Spleen (tissue), 11 donors: Measurements from ENCODE around the gene GSG1L. TPM values are rescaled to one million over a fixed set of nuclear protein-coding genes. Genes with fewer than 3 reads are reported as not detected.

Experiments used
- DNase-seq: peaks from one replicate; pipeline ENCODE4 v3.0.0-alpha.2; 2020
- H3K27ac ChIP-seq, 8 donors: fragments of 200-600 bp; sonication (generic) in 7 of 8; 1 replicate in 4 of 8; 2 replicates in 4 of 8; pipeline versions ENCODE4 v1.5.0 to v1.8.0; 2016 to 2021; ENCODE audit warnings: inconsistent platforms in 4 of 8, mild to moderate bottlenecking in 4 of 8, moderate library complexity in 1 of 8
- H3K27me3 ChIP-seq, 7 donors: fragments of 200-600 bp; sonication (generic) in 6 of 7; replicated peaks in 1 of 7; 1 replicate in 4 of 7; 2 replicates in 3 of 7; pipeline versions ENCODE4 v1.5.0 to v1.8.0; 2016 to 2021; ENCODE audit warnings: inconsistent platforms in 3 of 7, mild to moderate bottlenecking in 1 of 7
- H3K36me3 ChIP-seq, 6 donors: fragments of 200-600 bp; sonication (generic) in 5 of 6; 1 replicate in 4 of 6; 2 replicates in 2 of 6; pipeline versions ENCODE4 v1.5.0 to v1.8.0; 2016 to 2021; ENCODE audit warnings: inconsistent platforms in 2 of 6
- H3K4me1 ChIP-seq, 6 donors: fragments of 200-600 bp; sonication (generic) in 5 of 6; 1 replicate in 3 of 6; 2 replicates in 3 of 6; pipeline versions ENCODE4 v1.5.0 to v1.8.0; 2016 to 2021; ENCODE audit warnings: inconsistent platforms in 3 of 6
- H3K4me3 ChIP-seq, 8 donors: fragments of 200-600 bp; sonication (generic) in 7 of 8; 1 replicate in 4 of 8; 2 replicates in 4 of 8; pipeline versions ENCODE4 v1.5.0 to v1.8.0; 2016 to 2021; ENCODE audit warnings: inconsistent platforms in 4 of 8, mild to moderate bottlenecking in 4 of 8, moderate library complexity in 2 of 8
- H3K9me3 ChIP-seq, 8 donors: fragments of 200-600 bp; sonication (generic) in 7 of 8; 1 replicate in 4 of 8; 2 replicates in 4 of 8; pipeline versions ENCODE4 v1.5.0 to v1.8.0; 2016 to 2021; ENCODE audit warnings: inconsistent platforms in 4 of 8
- POLR2A ChIP-seq, 3 donors: fragments of 450-650 bp; IDR thresholded peaks; one replicate each; pipeline ENCODE4 v1.5.1; 2017; ENCODE audit warnings: antibody characterized with exemption in 3 of 3, mild to moderate bottlenecking in 1 of 3
- POLR2AphosphoS5 ChIP-seq, 3 donors: sonication (generic); formaldehyde crosslinking; IDR thresholded peaks; one replicate each; pipeline ENCODE4 v1.5.1; 2017; ENCODE audit warnings: antibody characterized with exemption in 3 of 3
- WGBS, 5 donors: extraction: QIAGEN DNeasy Blood & Tissue Kit in 3 of 5; methylation state at CpG; one replicate each; pipeline versions ENCODE4 v1.1.5 to v1.1.7; 2013 to 2018; 5-methylcytosine and 5-hydroxymethylcytosine counted together
- intact Hi-C: fragments of 100-400 bp; cut with DNase I; formaldehyde crosslinking; loops from one replicate; pipeline ENCODE4 v1.15.0; 2023; ENCODE audit warnings: low total_unique reads
- polyA plus RNA-seq, 3 donors: library from polyadenylated mRNA; stranded (reverse); fragments of 200-250 nt; gene quantifications; one replicate each; pipeline ENCODE4 v1.2.1, GENCODE V29; 2013
- total RNA-seq, 7 donors: library from RNA; depleted of rRNA in 3 of 7; stranded (reverse); fragments of >200 nt in 3 of 7; fragmentation: NEBNext Ultra II Directional in 4 of 7; extraction: Animal tissue kit (Norgen Biotek cat#: 25700) in 4 of 7; gene quantifications; one replicate each; pipeline versions ENCODE4 v1.1.0 to v1.2.1, GENCODE V29; 2016 to 2021
- TF ChIP-seq, protein P1 (sequence below), 11 experiments: fragments of 200-600 bp in 7 of 11; fragments of 450-650 bp in 4 of 11; sonication (generic) in 4 of 11; IDR thresholded peaks in 8 of 11; conservative IDR thresholded peaks in 3 of 11; 1 replicate in 7 of 11; 2 replicates in 4 of 11; pipeline versions ENCODE4 v1.4.0 to v1.8.0; 2016 to 2021; ENCODE audit warnings: antibody characterized with exemption in 11 of 11, inconsistent platforms in 4 of 11, mild to moderate bottlenecking in 1 of 11
- donor health status: healthy with polysubstance abuse.
- donor health status: DM: no; HTN: no; CAD: no; lungs with moderate emphysema.
- donor health status: DM: no; HTN: no; CAD: no.
- donor health status: Bipolar disorder and iron deficiency.
- donor health status: healthy.
- donor health status: DM: no; HTN: no; CAD: no.
- donor health status: DM: yes; HTN: yes; CAD: no.

GSG1L gene
- total and polyA plus RNA-seq, 10 donors: 0.22 to 0.58 (median 0.43) TPM; not detected in 6

DNA sequence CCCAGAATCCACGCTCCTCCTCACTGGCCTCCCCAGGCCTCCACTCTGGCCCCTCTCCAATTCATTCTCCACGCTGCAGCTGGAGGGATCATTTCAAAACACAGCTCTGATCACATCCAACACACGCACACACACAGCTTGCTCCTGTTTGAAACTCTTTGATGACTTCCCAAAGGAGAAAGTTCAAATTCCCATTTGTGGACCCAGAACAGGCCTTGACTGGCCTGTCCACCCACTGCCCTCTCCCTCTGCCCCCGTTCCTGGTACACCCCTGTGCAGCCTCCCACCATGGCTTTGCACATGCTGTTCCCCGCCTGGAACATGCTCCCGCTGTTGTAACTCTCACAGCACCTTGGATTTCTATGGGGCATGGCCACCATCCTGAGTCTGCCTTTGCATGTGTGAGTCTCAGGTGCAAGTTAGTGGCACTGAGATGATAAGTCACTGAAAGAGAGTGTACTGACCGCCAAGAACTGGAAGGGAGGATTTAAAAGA is 100.0 kb downstream of the GSG1L start:
- peaks cover 0 to 12% (median 0%) of the 10 kb centered on the region in 7 donors for H3K27me3 ChIP-seq
- H3K9me3 ChIP-seq: peaks cover 0 to 7% (median 2%) of the 10 kb centered on the region in 8 donors
- no peak for DNase-seq
- WGBS, 5 donors: 85 to 89% (median 88%) methylated on average over 7 of the region's 7 CpGs
- H3K36me3 ChIP-seq: no peaks in the 10 kb centered on the region
- H3K4me1 ChIP-seq: no peaks in the 10 kb centered on the region
- TF ChIP-seq POLR2AphosphoS5 (IDR thresholded peaks at IDR 0.05) (no peak), POLR2A (IDR thresholded peaks at IDR 0.05) (no peak)
- TF ChIP-seq, protein P1, sequence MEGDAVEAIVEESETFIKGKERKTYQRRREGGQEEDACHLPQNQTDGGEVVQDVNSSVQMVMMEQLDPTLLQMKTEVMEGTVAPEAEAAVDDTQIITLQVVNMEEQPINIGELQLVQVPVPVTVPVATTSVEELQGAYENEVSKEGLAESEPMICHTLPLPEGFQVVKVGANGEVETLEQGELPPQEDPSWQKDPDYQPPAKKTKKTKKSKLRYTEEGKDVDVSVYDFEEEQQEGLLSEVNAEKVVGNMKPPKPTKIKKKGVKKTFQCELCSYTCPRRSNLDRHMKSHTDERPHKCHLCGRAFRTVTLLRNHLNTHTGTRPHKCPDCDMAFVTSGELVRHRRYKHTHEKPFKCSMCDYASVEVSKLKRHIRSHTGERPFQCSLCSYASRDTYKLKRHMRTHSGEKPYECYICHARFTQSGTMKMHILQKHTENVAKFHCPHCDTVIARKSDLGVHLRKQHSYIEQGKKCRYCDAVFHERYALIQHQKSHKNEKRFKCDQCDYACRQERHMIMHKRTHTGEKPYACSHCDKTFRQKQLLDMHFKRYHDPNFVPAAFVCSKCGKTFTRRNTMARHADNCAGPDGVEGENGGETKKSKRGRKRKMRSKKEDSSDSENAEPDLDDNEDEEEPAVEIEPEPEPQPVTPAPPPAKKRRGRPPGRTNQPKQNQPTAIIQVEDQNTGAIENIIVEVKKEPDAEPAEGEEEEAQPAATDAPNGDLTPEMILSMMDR (IDR thresholded peaks at IDR 0.05 in 8 of 11, conservative IDR thresholded peaks at IDR 0.05 in 3 of 11): no peak
- H3K27ac ChIP-seq: no peak overlapping the region
- intact Hi-C loops: no loop called here
- no peak overlapping the region for H3K4me3 ChIP-seq

DNA sequence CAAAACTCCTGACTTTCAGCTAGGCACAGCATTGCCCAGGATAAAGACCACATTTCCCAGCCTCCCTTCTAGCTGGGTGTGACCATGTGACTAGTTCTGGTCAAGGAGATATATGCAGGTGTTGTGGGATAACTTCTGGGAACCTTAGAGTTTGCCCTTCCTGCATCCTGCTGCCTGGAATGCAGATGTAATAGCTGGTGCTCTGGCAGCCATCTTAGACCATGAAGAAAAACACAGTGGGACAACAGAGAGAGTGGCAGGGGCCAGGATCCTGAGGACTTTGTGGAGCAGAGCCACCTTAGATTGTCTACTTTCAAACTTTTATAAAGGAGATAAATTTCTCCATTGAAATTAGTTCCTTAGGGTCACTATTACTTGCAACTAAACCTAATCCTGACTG is 101.3 kb downstream of the GSG1L start:
- no peak for TF ChIP-seq POLR2A (IDR thresholded peaks at IDR 0.05)
- TF ChIP-seq, protein P1 (IDR thresholded peaks at IDR 0.05 in 8 of 11, conservative IDR thresholded peaks at IDR 0.05 in 3 of 11): no peak
- no peak for TF ChIP-seq POLR2AphosphoS5 (IDR thresholded peaks at IDR 0.05)
- H3K27me3 ChIP-seq: peaks cover 0 to 14% (median 0%) of the 10 kb centered on the region in 7 donors
- intact Hi-C loops: no loop called here
- H3K4me3 ChIP-seq: no peak overlapping the region
- H3K4me1 ChIP-seq: no peaks in the 10 kb centered on the region
- DNase-seq: no peak
- peaks cover 0 to 15% (median 6%) of the 10 kb centered on the region in 8 donors for H3K9me3 ChIP-seq
- H3K36me3 ChIP-seq: no peaks in the 10 kb centered on the region
- no peak overlapping the region for H3K27ac ChIP-seq

DNA sequence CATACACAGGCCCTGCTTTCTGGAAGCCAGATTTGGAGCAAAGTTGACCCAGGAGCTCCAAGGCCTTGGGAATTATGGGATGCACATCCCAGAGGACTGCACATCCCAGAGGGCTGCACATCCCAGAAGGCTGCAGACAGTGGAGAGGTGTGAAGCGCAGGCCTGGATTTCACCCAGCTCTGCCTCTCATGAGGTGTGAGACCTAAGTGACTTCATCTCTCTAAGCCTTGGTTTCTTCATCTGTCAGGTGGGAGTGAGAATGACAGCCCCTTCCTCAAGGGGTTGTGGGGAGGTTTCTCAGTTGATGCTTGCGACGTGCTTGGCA is 102.3 kb downstream of the GSG1L start:
- TF ChIP-seq, protein P1 (IDR thresholded peaks at IDR 0.05 in 8 of 11, conservative IDR thresholded peaks at IDR 0.05 in 3 of 11): no peak
- no peak for TF ChIP-seq POLR2AphosphoS5 (IDR thresholded peaks at IDR 0.05)
- TF ChIP-seq POLR2A (IDR thresholded peaks at IDR 0.05): no peak
- DNase-seq: no peak
- H3K27ac ChIP-seq: no peak overlapping the region
- peaks cover 0 to 23% (median 13%) of the 10 kb centered on the region in 8 donors for H3K9me3 ChIP-seq
- no peak overlapping the region for H3K4me3 ChIP-seq
- no peaks in the 10 kb centered on the region for H3K36me3 ChIP-seq
- intact Hi-C loops: no loop called here
- no peaks in the 10 kb centered on the region for H3K4me1 ChIP-seq
- 92 to 99% (median 96%) methylated on average over 3 of the region's 3 CpGs for WGBS, 5 donors
- H3K27me3 ChIP-seq: peaks cover 0 to 14% (median 0%) of the 10 kb centered on the region in 7 donors

DNA sequence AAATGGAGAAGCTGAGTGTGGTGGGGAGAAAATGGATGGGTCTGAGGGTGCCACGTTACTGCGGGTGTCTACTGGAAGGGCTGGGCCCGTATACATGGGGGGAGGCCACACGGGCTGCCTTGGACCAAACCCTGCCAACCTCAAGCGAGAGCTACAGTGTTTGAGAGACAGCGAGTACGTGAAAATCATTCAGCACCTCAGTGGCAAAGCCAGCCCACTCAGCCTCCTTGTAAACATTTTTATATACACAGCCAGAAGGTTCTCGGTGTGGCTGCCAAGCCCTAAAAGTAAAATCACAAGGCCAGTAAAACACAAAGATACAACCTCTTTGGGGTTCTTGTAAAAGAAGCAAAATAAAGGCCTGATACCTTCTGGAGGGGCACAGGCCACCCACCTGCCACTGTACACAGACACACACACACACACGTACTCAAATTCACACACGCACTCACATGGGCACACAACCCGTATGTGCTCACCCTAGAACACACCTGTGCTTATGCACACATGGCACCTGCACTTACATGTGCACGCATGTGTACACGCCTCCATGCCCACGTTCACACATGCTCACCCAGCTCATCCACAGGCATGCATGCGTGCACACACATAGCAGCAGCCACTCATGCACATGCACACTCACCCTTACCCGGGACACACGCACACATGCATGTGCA is 102.8 kb downstream of the GSG1L start:
- Histone ChIP-seq H3K27me3 (peaks cover 0 to 14% (median 0%) of the 10 kb centered on the region in 7 donors), H3K9me3 (peaks cover 0 to 28% (median 18%) of the 10 kb centered on the region in 8 donors), H3K4me1 (no peaks in the 10 kb centered on the region), H3K4me3 (no peak overlapping the region), H3K27ac (no peak overlapping the region), H3K36me3 (no peaks in the 10 kb centered on the region)
- no peak for DNase-seq
- WGBS, 5 donors: 87 to 92% (median 88%) methylated on average over 17 of the region's 17 CpGs
- TF ChIP-seq POLR2A (IDR thresholded peaks at IDR 0.05) (no peak), POLR2AphosphoS5 (IDR thresholded peaks at IDR 0.05) (no peak)
- TF ChIP-seq, protein P1 (IDR thresholded peaks at IDR 0.05 in 8 of 11, conservative IDR thresholded peaks at IDR 0.05 in 3 of 11): no peak
- intact Hi-C loops: no loop called here
